GM10266 (cell line): ENCODE data around the gene OPTN.
"Not testable (repeated sequence)": the region's sequence is repeated elsewhere in the genome, so short reads cannot be mapped to it uniquely, and the experiment has no call there.

Source experiments
- DNase-seq: peaks from one replicate; pipeline ENCODE4 v3.0.0; 2012; ENCODE audit errors: extremely low spot score
- TF ChIP-seq, protein P1 (sequence below): IDR thresholded peaks from 2 replicates; pipeline ENCODE4 v1.5.1; 2012; ENCODE audit warnings: mild to moderate bottlenecking, low read depth; ENCODE audit not compliant: control insufficient read depth, insufficient read depth; ENCODE audit errors: missing control alignments

OPTN gene

DNA sequence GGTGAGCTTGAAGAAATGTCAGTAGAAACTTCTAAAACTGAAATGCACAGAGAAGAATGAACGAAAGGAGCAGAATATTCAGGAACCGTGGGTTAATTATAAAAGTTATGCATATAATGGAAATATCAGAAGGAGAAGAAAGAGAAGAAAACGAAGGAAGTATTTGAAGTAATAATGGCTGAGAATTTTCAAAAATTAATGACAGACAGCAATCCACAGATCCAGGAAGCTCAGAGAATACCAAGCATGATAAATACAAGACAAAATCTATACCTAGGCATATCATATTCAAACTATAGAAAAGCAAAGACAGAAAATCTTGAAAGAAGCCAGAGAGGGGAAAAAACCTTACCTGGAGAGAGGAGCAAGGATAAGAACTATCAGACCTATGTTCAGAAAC lies 44.9 kb downstream of the OPTN start:
- TF ChIP-seq, protein P1, sequence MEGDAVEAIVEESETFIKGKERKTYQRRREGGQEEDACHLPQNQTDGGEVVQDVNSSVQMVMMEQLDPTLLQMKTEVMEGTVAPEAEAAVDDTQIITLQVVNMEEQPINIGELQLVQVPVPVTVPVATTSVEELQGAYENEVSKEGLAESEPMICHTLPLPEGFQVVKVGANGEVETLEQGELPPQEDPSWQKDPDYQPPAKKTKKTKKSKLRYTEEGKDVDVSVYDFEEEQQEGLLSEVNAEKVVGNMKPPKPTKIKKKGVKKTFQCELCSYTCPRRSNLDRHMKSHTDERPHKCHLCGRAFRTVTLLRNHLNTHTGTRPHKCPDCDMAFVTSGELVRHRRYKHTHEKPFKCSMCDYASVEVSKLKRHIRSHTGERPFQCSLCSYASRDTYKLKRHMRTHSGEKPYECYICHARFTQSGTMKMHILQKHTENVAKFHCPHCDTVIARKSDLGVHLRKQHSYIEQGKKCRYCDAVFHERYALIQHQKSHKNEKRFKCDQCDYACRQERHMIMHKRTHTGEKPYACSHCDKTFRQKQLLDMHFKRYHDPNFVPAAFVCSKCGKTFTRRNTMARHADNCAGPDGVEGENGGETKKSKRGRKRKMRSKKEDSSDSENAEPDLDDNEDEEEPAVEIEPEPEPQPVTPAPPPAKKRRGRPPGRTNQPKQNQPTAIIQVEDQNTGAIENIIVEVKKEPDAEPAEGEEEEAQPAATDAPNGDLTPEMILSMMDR = no peak
- no peak for DNase-seq

DNA sequence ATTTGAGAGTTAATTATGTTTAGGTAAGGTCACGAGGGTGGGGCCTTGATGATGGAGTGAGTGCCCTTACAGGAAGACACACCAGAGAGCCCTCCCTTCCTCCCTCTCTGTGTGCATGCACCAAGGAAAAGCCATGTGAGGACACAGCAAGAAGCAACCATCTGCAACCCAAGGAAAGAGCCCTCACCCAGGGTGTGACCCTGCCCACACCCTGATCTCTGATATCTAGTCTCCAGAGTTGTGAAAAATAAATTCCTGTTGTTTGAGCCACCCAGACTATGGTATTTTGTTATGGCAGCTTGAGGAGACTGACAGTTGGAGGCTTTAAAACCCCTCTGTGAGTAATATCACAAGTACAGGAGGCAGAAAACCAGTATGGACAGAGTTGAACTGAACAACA lies 46.4 kb downstream of the OPTN start:
- no peak for DNase-seq
- TF ChIP-seq, protein P1 = no peak

DNA sequence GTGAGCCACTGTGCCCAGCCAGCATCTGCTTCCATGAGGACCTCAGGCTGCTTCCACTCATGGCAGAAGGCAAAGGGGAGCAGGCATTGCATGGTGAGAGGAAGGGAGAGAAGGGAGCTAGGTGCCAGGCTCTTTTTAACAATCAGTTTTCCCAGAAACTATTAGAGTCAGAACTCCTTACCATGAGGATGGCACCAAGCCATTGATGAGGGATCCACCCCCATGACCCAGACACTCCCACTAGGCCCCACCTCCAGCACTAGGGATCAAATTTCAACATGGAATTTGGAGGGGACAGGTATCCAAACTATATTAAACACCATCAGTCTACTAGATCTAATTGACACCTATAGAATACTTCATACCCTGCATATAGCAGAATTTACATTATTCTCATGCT lies 47.2 kb downstream of the OPTN start:
- no peak for DNase-seq
- TF ChIP-seq, protein P1 = no peak

DNA sequence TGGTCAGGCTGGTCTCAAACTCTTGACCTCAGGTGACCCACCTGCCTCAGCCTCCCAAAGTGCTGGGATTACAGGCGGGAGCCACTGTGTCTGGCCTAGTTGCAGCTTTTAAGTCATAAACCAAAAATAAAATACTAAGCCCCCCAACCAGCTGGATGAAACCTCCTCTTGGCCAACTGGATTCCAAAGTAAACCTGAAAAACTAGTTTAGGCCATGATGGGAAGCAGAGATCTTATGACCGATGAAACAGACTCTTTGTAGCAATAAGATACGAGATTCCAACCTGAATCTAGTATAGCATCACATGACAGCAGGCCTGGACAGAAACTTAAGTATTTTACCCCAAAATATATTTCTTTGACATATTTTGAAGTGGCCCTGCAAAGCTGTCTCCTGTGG lies 52.3 kb downstream of the OPTN start:
- DNase-seq = no peak

DNA sequence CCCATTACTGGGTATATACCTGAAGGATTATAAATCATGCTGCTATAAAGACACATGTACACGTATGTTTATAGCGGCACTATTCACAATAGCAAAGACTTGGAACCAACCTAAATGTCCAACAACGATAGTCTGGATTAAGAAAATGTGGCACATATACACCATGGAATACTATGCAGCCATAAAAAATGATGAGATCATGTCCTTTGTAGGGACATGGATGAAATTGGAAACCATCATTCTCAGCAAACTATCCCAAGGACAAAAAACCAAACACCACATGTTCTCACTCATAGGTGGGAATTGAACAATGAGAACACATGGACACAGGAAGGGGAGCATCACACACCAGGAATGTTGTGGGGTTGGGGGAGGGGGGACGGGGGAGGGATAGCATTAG lies 55.9 kb downstream of the OPTN start:
- DNase-seq = not testable (repeated sequence)

More for the DNA sequence above, 52.3 kb downstream of the OPTN start:
- TF ChIP-seq, protein P1 = no peak

DNA sequence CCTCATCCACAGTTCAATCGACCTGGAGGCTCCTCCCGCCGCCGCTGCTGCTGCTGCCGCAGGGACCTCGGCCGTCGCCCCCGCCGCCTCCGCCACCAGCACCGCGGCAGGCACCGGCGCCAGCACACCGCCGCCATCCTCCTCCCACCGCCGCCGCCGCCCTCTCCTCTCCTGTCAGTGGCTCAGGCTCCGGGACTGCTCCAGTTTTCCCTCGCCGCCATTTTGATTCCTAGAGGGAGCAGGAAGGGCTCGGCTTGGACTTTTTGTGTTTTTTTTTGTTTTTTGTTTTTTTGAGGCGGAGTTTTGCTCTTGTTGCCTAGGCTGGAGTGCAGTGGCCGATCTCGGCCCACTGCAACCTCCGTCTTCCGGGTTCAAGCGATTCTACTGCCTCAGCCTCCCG lies 58.4 kb downstream of the OPTN start:
- DNase-seq = no peak
- TF ChIP-seq, protein P1 = no peak

DNA sequence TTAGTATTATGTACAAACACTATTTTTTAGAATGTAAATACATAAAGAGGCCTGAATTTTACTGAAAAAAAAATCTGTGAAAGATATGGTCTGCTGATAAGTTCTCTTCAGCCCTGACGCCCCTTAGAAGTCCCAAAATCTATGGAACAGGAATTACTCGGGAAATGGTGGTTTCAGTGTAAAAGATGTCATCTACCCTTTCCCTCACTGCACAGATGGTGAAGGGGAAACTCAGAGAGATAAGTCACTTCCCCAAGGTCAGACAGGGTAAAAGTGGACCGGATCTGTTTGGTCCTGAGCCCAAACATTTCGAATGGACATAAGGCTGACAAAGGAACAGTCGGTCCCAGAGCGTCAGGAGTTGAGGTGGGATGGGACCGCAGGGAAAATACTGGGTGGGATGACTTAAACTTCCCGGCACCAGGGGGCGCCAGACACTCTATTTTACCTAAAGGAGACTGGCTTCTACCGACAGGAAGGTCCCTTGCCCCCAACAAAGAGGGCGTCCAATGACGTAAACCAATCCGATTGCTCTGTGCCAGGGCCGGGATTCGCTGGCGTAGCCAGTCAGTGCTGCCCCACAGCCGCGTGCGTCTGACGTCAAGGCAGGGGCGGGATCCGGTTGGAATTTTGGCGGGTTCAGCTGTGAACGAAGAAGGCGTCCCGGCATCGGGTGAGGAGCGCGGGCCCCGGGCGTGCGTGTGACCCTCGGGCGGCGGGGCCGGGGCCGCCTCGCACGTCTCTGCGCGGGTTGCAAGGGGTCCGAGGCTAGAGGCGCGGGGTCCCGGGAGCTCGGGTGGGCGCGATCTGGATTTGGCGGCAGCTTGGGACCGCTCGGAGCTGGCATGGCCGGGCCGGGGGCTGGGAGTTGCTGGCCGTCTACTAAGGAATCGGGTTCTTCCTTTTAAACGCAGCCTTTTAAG lies 61.2 kb downstream of the OPTN start, which contains the start of gene MCM10:
Gene MCM10, plus strand, starts transcription at position 625 of the 923 bp plus-strand sequence. CDS start 2,645 bp downstream, outside the sequence.
- peak; percentile 98 for DNase-seq
- TF ChIP-seq, protein P1 = peak; percentile 79

DNA sequence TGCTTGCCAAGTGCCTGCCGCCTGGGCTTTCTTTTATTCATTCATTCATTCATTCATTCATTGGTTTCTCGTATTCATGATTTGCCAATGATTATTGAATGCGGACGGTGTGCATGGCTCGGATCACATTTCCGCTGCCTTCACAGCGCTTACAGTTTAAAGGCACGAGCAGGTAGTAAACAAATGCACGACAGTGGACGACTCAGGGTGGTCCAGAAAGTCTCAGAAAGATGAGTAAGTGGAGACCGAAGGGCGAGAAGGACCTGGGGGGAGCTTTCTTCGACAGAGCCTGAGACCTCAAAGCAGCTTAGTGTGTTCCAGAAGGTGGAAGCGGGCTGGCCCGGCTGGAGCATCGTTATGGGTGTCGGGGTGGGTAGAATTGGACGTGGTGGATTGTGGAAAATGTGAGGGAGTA lies 61.9 kb downstream of the OPTN start:
- TF ChIP-seq, protein P1 = no peak
- peak; percentile 23 for DNase-seq
